Measurements from ENCODE around the gene GUCY1A1. TPM values are rescaled to one million over a fixed set of nuclear protein-coding genes. Genes with fewer than 3 reads are reported as not detected.

The GUCY1A1 gene
- total and polyA plus RNA-seq, 7 donors = 1.2 to 254 (median 87.5) TPM

DNA sequence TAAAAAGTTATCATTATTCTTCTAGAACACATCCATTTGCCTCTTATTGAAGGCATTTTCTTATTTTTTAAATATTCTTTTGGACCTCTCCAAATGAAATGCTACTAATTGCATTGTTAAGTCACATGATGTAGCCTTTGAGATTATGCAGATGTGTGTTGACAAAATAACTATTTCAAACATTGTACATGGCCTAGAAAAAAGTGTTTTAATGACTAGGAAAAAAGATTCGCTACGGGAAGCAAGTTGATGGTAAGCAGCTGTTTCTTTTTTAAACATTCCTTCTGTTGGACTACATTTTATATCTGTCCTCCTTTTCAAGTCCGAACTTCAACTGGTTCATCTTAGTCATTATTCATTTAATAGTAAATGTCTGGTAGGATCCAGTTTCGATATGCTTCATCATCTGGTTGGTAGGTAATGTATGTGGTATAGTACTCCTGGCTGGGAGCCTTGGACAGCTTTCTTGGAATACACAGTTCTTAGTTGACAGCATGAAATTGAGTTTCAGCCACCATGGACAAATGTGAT lies 34.3 kb upstream of the GUCY1A1 start:
- no peak for TF ChIP-seq POLR2A (IDR thresholded peaks at IDR 0.05)
- peak in 3 of 4 donors; percentile 14 to 66 (median 56) for TF ChIP-seq POLR2AphosphoS5 (IDR thresholded peaks at IDR 0.05)
- Histone ChIP-seq H3K27ac (peak overlapping the region in 3 of 4 donors; percentile 10 to 65 (median 29)), H3K27me3 (no peaks in the 10 kb centered on the region), H3K4me3 (no peak overlapping the region), H3K36me3 (no peaks in the 10 kb centered on the region), H3K4me1 (peaks cover 0 to 37% (median 18%) of the 10 kb centered on the region in 4 donors), H3K9me3 (no peaks in the 10 kb centered on the region)
- intact Hi-C loops (cut with DNase I) = no loop called here
- 73 to 82% methylated on average over 4 of the region's 4 CpGs for WGBS, 2 donors
- DNase-seq = no peak

DNA sequence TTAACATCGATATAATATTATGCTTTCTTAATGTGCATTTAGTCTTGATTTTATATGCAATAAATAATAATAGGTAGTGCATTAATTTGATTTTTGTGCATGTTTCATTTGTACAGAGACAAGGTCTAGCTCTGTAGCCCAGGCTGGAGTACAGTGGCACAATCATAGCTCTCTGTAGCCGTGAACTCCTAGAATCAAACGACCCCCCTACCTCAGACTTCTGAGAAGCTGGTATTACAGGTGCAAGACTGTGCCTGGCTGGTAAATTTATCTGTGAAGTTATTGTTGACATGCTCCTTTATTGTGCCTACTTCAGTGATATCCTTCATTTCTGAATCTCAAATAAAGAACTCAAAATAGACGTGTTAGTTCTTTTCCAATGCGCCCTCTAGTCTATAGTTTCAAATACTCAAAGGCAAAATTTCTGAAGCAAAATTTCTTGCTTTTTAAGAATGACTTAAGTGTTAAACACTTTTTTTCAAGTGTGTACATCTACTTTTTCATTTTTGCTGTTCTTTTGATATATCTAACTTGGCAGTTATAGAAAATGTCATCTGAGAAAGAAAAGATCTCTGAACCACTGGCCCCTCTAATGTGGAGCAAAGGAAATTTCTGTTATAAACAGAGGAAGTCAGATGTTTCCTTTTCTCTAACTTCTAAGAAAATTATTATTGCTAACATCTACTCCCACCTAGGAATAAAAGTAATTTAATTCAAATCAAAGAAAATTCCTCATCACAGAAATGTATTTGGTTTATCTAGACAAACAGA lies 28.3 kb upstream of the GUCY1A1 start:
- Histone ChIP-seq H3K36me3 (no peaks in the 10 kb centered on the region), H3K4me1 (peaks cover 0 to 4% (median under 1%) of the 10 kb centered on the region in 4 donors), H3K27ac (no peak overlapping the region), H3K27me3 (no peaks in the 10 kb centered on the region), H3K9me3 (no peaks in the 10 kb centered on the region), H3K4me3 (no peak overlapping the region)
- WGBS, 2 donors = 57 to 84% methylated on average over 5 of the region's 5 CpGs
- TF ChIP-seq POLR2AphosphoS5 (IDR thresholded peaks at IDR 0.05) (no peak), EP300 (IDR thresholded peaks at IDR 0.05) (no peak), POLR2A (IDR thresholded peaks at IDR 0.05) (no peak)
- TF ChIP-seq, protein P1, sequence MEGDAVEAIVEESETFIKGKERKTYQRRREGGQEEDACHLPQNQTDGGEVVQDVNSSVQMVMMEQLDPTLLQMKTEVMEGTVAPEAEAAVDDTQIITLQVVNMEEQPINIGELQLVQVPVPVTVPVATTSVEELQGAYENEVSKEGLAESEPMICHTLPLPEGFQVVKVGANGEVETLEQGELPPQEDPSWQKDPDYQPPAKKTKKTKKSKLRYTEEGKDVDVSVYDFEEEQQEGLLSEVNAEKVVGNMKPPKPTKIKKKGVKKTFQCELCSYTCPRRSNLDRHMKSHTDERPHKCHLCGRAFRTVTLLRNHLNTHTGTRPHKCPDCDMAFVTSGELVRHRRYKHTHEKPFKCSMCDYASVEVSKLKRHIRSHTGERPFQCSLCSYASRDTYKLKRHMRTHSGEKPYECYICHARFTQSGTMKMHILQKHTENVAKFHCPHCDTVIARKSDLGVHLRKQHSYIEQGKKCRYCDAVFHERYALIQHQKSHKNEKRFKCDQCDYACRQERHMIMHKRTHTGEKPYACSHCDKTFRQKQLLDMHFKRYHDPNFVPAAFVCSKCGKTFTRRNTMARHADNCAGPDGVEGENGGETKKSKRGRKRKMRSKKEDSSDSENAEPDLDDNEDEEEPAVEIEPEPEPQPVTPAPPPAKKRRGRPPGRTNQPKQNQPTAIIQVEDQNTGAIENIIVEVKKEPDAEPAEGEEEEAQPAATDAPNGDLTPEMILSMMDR (IDR thresholded peaks at IDR 0.05) = no peak
- no peak for DNase-seq
- intact Hi-C loops (cut with DNase I) = no loop called here

DNA sequence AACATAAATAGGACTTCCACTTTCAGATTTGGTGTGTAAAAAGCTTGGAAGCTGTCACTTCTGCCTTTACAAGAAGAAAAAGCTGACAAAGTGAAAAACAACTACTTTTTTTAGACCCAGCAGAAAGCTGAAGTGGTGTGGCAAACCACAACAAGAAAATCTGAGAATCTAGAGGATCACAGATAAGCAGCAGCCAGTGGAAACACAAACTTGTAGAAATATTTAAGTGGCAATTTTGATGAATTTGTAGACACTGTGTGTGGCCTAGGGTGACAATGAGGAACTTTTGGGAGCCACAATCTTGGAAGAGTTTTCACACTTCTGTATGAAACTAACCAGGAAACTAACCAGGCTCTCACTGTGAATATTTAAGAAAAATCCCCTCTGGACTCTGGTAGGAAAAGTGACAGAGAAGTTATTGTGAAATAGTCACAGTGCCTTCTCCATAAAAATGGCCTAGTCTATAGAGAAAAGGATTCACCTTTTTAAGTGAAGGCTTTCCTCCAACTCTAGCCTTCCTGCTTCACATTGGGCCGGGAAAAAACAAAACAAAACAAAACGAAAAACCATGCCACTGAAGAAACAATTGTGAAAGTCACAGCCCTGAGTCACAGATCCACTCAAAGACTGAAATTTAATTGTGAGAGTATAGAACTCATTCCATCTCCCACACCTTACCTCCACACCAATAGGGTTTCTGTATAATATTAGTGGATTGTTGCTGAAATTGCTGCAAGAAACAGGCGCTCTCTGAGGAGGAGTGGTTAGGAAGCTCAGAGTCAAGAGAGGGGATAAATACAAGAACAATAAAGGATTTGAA lies 26.7 kb upstream of the GUCY1A1 start:
- H3K27me3 ChIP-seq = no peaks in the 10 kb centered on the region
- H3K27ac ChIP-seq = peak overlapping the region in 1 of 4 donors; percentile 20
- intact Hi-C loops (cut with DNase I) = no loop called here
- no peaks in the 10 kb centered on the region for H3K36me3 ChIP-seq
- H3K4me1 ChIP-seq = peaks cover 0 to 4% (median 0%) of the 10 kb centered on the region in 4 donors
- 51 to 59% methylated on average over 3 of the region's 3 CpGs for WGBS, 2 donors
- TF ChIP-seq, protein P1 (IDR thresholded peaks at IDR 0.05) = no peak
- TF ChIP-seq EP300 (IDR thresholded peaks at IDR 0.05) (no peak), POLR2AphosphoS5 (IDR thresholded peaks at IDR 0.05) (no peak), POLR2A (IDR thresholded peaks at IDR 0.05) (no peak)
- no peaks in the 10 kb centered on the region for H3K9me3 ChIP-seq
- DNase-seq = no peak
- no peak overlapping the region for H3K4me3 ChIP-seq

DNA sequence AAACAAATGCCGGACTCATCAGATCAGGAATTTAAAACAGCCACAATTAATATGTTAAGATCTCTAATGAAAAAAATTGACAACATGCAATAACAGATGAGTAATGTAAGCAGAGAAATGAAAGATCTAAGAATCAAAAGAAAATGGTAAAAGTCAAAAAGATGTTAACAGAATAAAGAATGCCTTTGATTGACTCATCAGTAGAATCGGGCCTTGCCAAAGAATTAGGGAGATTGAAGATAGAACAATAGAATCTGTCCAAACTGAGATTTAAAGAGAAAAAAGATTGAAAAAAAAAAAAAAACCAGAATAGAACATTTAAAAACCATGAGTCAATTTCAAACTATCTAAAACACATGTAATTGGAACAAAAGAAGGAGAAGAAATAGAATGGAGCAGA lies 25.9 kb upstream of the GUCY1A1 start:
- Histone ChIP-seq H3K9me3 (no peaks in the 10 kb centered on the region), H3K36me3 (no peaks in the 10 kb centered on the region), H3K27ac (no peak overlapping the region), H3K4me3 (no peak overlapping the region), H3K4me1 (peaks cover 0 to 4% (median 0%) of the 10 kb centered on the region in 4 donors), H3K27me3 (no peaks in the 10 kb centered on the region)
- intact Hi-C loops (cut with DNase I) = no loop called here
- no peak for TF ChIP-seq POLR2AphosphoS5 (IDR thresholded peaks at IDR 0.05)
- no peak for TF ChIP-seq EP300 (IDR thresholded peaks at IDR 0.05)
- no peak for TF ChIP-seq POLR2A (IDR thresholded peaks at IDR 0.05)
- TF ChIP-seq, protein P1 (IDR thresholded peaks at IDR 0.05) = no peak
- 81 to 92% methylated on average over 2 of the region's 2 CpGs for WGBS, 2 donors
- DNase-seq = no peak

DNA sequence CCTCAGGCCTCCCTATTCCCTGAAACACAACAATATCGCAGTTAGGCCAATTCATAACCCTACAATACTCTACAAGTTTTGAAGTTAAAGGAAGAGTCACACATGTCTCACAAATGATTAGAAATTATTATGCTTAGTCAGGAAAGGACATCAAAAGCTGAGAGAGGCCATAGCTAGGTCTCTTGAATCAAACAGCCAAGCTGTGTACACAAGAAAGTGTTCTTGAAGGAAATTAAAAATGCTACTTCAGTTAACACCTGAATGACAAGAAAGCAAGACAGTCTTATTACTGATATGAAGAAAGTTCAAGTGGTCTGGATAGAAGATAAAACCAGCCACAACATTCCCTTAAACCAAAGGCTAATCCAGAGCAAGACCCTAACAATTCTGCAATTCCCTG lies 23.6 kb upstream of the GUCY1A1 start:
- Histone ChIP-seq H3K4me3 (no peak overlapping the region), H3K36me3 (no peaks in the 10 kb centered on the region), H3K27ac (no peak overlapping the region), H3K27me3 (no peaks in the 10 kb centered on the region), H3K4me1 (peaks cover 0 to 4% (median 0%) of the 10 kb centered on the region in 4 donors), H3K9me3 (no peaks in the 10 kb centered on the region)
- intact Hi-C loops (cut with DNase I) = no loop called here
- WGBS, 2 donors = 92 to 95% methylated on average over 1 of the region's 1 CpG
- DNase-seq = no peak
- TF ChIP-seq POLR2A (IDR thresholded peaks at IDR 0.05) (no peak), POLR2AphosphoS5 (IDR thresholded peaks at IDR 0.05) (no peak), EP300 (IDR thresholded peaks at IDR 0.05) (no peak)
- TF ChIP-seq, protein P1 (IDR thresholded peaks at IDR 0.05) = no peak

All from sigmoid colon (tissue), 7 donors.